Measurements from ENCODE around the gene USHBP1.

Gene USHBP1

GRCh38 chr19:17210296-17210695 lies 54.2 kb downstream of the USHBP1 start:
- CTCF ChIA-PET: interaction anchor here (0.6 kb wide), 1 partner anchor 126 kb away, joined by 4 read pairs; no protein-coding TSS in a partner anchor
- POLR2A ChIA-PET (ENCODE audit: low non-redundant PET): no interaction called here

GRCh38 chr19:17209126-17210036 lies 55.2 kb downstream of the USHBP1 start:
- TF ChIP-seq CTCF (conservative IDR thresholded peaks at IDR 0.05; ENCODE audit: low read depth): no peak
- CTCF ChIA-PET: interaction anchor here (0.6 kb wide), 2 partner anchors 29 to 640 kb away, joined by 3 to 5 read pairs; no protein-coding TSS in a partner anchor
- POLR2A ChIA-PET (ENCODE audit: low non-redundant PET): no interaction called here
- H3K27ac ChIP-seq: peak overlapping the region; percentile 60
- peak; percentile 51 for DNase-seq (ENCODE audit: low spot score)

More at GRCh38 chr19:17210296-17210695, 54.2 kb downstream of the USHBP1 start:
- peak overlapping the region; percentile 60 for H3K27ac ChIP-seq
- no peak for TF ChIP-seq CTCF (conservative IDR thresholded peaks at IDR 0.05; ENCODE audit: low read depth)
- DNase-seq (ENCODE audit: low spot score): no peak

- H3K27ac ChIP-seq: no peak overlapping the region
- no peak for TF ChIP-seq CTCF (conservative IDR thresholded peaks at IDR 0.05; ENCODE audit: low read depth)
- ChIA-PET POLR2A (ENCODE audit: low non-redundant PET) (interaction anchor here (0.7 kb wide), 1 partner anchor 27 kb away, joined by 5 read pairs; no protein-coding TSS in a partner anchor), CTCF (interaction anchor here (0.6 kb wide), 1 partner anchor 75 kb away, joined by 6 read pairs; no protein-coding TSS in a partner anchor)
- DNase-seq (ENCODE audit: low spot score): no peak
These were observed 57.6 kb downstream of the USHBP1 start for GRCh38 chr19:17206736-17207581.

GRCh38 chr19:17205237-17206140 lies 59.1 kb downstream of the USHBP1 start:
- H3K27ac ChIP-seq: 0 out of 2 replicates have a peak overlapping the region, but pooled peaks have one; percentile 10
- peak; percentile 38 for DNase-seq (ENCODE audit: low spot score)
- peak; percentile 61 for TF ChIP-seq CTCF (conservative IDR thresholded peaks at IDR 0.05; ENCODE audit: low read depth)
- ChIA-PET POLR2A (ENCODE audit: low non-redundant PET) (no interaction called here), CTCF (interaction anchor here (0.5 to 1.2 kb wide), 2 partner anchors 9 to 183 kb away, joined by 3 read pairs; no protein-coding TSS in a partner anchor)

GRCh38 chr19:17202713-17203112 lies 61.8 kb downstream of the USHBP1 start:
- ChIA-PET CTCF (no interaction called here), POLR2A (ENCODE audit: low non-redundant PET) (no interaction called here)
- TF ChIP-seq CTCF (conservative IDR thresholded peaks at IDR 0.05; ENCODE audit: low read depth): no peak
- no peak overlapping the region for H3K27ac ChIP-seq
- no peak for DNase-seq (ENCODE audit: low spot score)

Data from RWPE1 (cell line).